HUES48 (cell line): Measurements from ENCODE around the gene TBC1D16.

Experiments used
- H3K27ac ChIP-seq: one replicate; pipeline ENCODE4 v1.7.0; 2013; ENCODE audit warnings: low read depth, low read length, inconsistent platforms
- H3K27me3 ChIP-seq: 2 replicates; pipeline ENCODE4 v1.6.1; 2013; ENCODE audit warnings: mild to moderate bottlenecking, low read length; ENCODE audit not compliant: control insufficient read depth, insufficient read depth
- H3K36me3 ChIP-seq: 2 replicates; pipeline ENCODE4 v1.6.1; 2013; ENCODE audit warnings: low read length; ENCODE audit not compliant: control insufficient read depth, insufficient read depth
- H3K4me1 ChIP-seq: 2 replicates; pipeline ENCODE4 v1.6.1; 2013; ENCODE audit warnings: mild to moderate bottlenecking, low read length; ENCODE audit not compliant: control insufficient read depth, insufficient read depth
- H3K4me3 ChIP-seq: 2 replicates; pipeline ENCODE4 v1.5.1; 2013; ENCODE audit warnings: mild to moderate bottlenecking, low read depth, low read length
- H3K9ac ChIP-seq: 2 replicates; pipeline ENCODE4 v1.6.1; 2013; ENCODE audit warnings: mild to moderate bottlenecking, low read depth, low read length, moderate library complexity
- H3K9me3 ChIP-seq: 2 replicates; pipeline ENCODE4 v1.6.1; 2013; ENCODE audit warnings: low read length; ENCODE audit not compliant: control insufficient read depth, insufficient read depth

The TBC1D16 gene

DNA sequence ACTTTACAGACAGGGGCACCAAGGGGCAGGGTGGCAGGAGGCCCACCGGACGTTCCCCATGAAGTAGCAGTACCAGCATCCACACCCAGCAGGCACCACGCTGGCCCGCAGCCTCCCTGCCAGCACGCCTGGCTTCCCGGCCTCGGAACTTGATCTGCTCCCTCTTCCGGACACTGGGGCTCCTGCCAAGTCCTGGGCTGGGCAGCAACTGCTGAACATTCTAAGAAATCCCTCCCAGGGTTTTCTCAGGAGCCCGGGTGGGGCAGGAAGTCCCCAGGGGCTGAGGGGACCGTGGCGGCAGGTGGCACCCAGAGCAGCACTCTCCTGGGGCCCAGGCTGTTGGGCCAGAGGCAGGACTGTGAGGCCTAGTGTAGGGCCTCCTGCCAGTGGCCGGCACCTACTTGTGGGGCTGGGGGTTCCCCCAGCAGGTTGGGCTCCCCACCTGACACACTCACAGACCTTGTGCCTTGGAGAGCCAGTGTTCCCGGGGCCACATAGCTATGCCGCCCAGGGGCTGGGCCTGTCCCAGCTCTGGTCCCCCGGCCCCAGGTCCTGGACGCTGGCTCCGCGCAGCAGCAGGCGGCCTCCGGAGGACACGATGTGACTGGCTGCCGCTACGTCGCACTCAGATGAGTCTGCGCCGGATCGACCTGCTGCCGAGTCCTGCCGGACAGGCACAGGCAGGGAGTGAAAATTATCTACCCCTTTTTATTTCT, 110.3 kb downstream of the TBC1D16 start:
- no peak overlapping the region for H3K9ac ChIP-seq

GRCh38 chr17:79924639-79924976, 111.1 kb downstream of the TBC1D16 start:
- Histone ChIP-seq H3K4me3 (no peak overlapping the region), H3K27ac (no peak overlapping the region), H3K9me3 (no peaks in the 10 kb centered on the region), H3K4me1 (peaks cover 10% of the 10 kb centered on the region; the same call in 1 of the 2 replicates), H3K9ac (no peak overlapping the region), H3K27me3 (peaks cover 4% of the 10 kb centered on the region), H3K36me3 (no peaks in the 10 kb centered on the region)

More for the DNA sequence above, 110.3 kb downstream of the TBC1D16 start:
- H3K36me3 ChIP-seq, result no peaks in the 10 kb centered on the region
- H3K4me1 ChIP-seq, result peaks cover 10% of the 10 kb centered on the region; the same call in 1 of the 2 replicates
- peaks cover 4% of the 10 kb centered on the region for H3K27me3 ChIP-seq
- no peak overlapping the region for H3K27ac ChIP-seq
- H3K9me3 ChIP-seq, result no peaks in the 10 kb centered on the region
- no peak overlapping the region for H3K4me3 ChIP-seq

DNA sequence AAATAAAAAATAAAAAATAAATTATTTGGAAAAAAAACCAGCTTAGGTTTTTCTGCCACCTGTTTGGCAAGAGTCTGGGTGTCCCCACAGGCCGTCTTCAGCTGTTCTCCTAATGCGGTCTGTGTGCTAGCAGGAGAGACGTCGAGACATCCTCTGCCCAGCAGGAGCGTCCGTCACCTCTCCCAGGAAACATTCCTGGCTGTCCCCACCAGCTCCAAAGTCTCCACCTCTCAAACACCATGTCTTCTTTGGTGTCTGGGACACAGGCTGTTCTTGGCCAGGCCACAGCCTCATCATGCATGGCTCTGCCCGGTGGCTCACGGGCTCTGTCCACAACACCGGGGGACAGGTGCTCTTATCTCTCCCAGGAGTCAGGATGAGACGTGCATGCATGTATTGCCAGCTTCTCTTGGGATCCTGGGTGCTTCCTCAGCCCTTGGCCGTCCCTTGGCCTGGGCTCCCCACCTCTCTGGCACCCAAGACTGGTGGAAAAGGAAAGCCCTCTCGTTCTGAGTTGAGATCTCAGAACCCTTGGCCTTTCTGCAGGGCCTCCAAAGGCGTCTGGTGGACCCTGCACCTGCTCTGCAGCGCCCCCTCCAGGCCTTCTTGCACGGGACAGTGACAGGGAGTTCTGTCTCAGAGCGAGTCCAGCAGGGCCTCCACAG, 111.6 kb downstream of the TBC1D16 start:
- no peaks in the 10 kb centered on the region for H3K9me3 ChIP-seq
- H3K36me3 ChIP-seq, result no peaks in the 10 kb centered on the region
- no peak overlapping the region for H3K4me3 ChIP-seq
- peaks cover 8% of the 10 kb centered on the region; the same call in 1 of the 2 replicates for H3K4me1 ChIP-seq
- H3K9ac ChIP-seq, result no peak overlapping the region
- peaks cover 1% of the 10 kb centered on the region for H3K27me3 ChIP-seq
- H3K27ac ChIP-seq, result no peak overlapping the region

DNA sequence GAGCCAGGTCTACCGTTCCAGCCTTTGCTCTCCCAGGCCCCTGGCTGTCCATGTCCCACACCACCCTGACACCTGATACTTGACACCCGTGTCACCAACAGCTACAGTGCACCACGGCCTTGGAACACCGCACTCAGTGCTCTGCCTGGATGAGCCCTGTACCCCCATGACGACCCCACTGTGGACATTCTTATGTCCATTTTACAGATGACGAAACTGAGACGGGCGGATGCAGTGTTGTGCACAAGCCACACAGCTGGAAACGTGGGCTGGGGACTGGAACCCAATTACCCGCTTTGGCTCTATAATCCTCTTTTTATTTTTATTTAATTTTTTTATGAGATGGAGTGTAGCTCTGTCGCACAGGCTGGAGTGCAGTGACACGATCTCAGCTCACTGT, 112.9 kb downstream of the TBC1D16 start:
- Histone ChIP-seq H3K9me3 (no peaks in the 10 kb centered on the region), H3K4me3 (no peak overlapping the region), H3K9ac (no peak overlapping the region), H3K27me3 (no peaks in the 10 kb centered on the region), H3K4me1 (0 out of 2 replicates have a peak, but pooled peaks cover 6% of the 10 kb centered on the region), H3K27ac (no peak overlapping the region), H3K36me3 (no peaks in the 10 kb centered on the region)

- H3K27me3 ChIP-seq, result no peaks in the 10 kb centered on the region
- H3K4me1 ChIP-seq, result 0 out of 2 replicates have a peak, but pooled peaks cover 6% of the 10 kb centered on the region
- no peak overlapping the region for H3K27ac ChIP-seq
- no peaks in the 10 kb centered on the region for H3K36me3 ChIP-seq
- H3K9me3 ChIP-seq, result no peaks in the 10 kb centered on the region
- no peak overlapping the region for H3K4me3 ChIP-seq
- H3K9ac ChIP-seq, result no peak overlapping the region
Observed at GRCh38 chr17:79922116-79922601, 113.5 kb downstream of the TBC1D16 start.

GRCh38 chr17:79921411-79922115, 114.1 kb downstream of the TBC1D16 start:
- no peak overlapping the region for H3K9ac ChIP-seq
- no peak overlapping the region for H3K4me3 ChIP-seq
- H3K36me3 ChIP-seq, result no peaks in the 10 kb centered on the region
- no peaks in the 10 kb centered on the region for H3K9me3 ChIP-seq
- 0 out of 2 replicates have a peak, but pooled peaks cover 5% of the 10 kb centered on the region for H3K4me1 ChIP-seq
- H3K27me3 ChIP-seq, result no peaks in the 10 kb centered on the region
- no peak overlapping the region for H3K27ac ChIP-seq

DNA sequence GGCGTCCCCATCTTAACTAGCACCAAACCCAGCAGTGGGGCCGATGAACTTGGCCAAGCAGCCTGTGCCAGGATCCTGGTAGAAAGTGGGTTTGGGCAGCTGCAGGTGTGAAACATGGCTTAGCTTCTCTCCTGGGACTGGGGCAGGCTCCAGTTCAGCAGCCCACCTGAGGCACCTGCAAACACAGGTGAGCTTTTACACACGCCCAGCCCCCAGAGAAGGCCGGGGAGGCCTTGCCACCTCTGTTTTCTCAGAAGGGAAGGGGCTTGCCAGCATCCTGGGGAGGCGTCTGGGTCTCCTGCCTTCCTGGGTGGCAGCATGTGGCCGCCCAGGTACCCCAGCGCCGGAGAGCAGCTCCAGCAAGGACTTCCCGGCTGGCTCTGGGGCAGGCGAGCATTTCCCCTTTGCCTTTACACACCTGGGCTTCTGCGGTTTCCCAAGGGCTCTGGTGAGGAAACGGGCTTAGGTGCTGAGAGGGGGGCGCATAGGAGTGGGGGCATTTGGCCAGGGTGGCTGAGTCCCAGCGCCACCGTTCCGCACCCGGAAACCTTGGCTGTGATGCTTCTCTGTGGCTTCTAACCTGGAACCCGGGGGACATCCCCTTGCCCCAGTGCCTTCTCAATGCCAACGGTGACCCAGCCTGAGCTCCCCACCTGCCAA, 114.8 kb downstream of the TBC1D16 start:
- Histone ChIP-seq H3K4me1 (peaks cover 3% of the 10 kb centered on the region; the same call in 1 of the 2 replicates), H3K9me3 (no peaks in the 10 kb centered on the region), H3K27ac (no peak overlapping the region), H3K4me3 (no peak overlapping the region), H3K36me3 (no peaks in the 10 kb centered on the region), H3K27me3 (no peaks in the 10 kb centered on the region), H3K9ac (no peak overlapping the region)

DNA sequence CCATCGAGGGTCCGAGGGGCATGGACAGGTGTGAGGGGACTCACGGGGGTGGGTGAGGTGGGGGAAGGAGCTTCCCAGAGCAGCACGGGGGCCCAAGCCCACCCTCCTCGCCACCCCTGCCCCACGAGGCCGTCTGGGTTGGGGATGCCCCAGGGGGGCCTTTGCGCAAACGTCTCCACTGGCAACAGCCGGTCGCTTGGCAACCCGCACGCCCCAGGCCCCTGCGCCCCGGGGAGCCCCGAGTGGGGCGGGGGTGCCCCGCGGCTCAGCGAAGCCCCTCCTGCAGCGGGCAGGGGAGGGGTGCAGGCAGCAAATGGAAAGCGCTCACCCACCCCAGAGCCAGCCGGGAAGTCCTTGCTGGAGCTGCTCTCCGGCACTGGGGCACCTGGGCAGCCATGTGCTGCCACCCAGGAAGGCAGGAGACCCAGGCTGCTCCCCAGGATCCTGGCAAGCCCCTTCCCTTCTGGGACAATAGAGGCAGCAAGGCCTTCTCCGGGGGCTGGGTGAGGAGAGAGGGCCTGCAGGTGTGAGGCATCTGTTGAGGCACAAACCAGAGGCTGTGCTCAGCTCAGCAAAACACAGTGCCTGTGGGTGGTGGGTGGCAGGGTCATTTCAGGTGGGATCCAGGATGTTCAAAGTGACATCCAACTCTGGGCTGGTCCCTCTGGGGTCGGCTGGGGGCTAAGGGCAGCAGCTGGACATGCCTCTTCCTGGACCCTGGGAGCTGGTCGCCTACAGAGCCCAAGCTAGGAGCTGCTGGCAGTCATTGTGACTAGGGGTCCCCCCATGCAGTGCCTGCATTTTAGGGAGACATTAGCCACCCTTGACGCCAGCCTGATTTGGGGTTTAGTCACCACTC, 115.6 kb downstream of the TBC1D16 start:
- Histone ChIP-seq H3K27ac (no peak overlapping the region), H3K4me3 (no peak overlapping the region), H3K9ac (no peak overlapping the region), H3K4me1 (peaks cover 5% of the 10 kb centered on the region; the same call in 1 of the 2 replicates), H3K9me3 (no peaks in the 10 kb centered on the region), H3K27me3 (no peaks in the 10 kb centered on the region), H3K36me3 (no peaks in the 10 kb centered on the region)

DNA sequence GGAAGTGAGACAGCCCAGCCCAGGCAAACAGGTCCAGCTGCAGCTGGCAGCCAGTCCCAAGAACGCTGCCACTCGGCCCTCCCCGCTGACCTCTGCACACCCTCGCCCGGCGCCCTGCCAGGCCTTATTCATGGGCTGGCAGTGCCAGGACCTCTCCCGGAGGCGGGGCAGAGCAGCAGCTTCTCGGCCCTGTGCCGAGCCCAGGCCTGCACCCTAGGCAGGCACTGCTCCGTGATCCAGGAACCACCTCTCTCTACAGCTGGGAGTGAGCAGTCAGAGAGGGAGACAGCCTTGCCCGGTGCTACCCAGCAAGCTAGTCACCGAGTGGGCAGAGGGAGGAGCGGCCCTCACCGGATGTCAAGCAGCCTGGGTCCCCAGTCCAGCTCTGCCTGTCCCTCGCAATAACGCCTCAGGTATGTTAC, 116.5 kb downstream of the TBC1D16 start:
- Histone ChIP-seq H3K9me3 (no peaks in the 10 kb centered on the region), H3K27me3 (no peaks in the 10 kb centered on the region), H3K4me1 (peaks cover 5% of the 10 kb centered on the region; the same call in 1 of the 2 replicates), H3K36me3 (no peaks in the 10 kb centered on the region), H3K4me3 (no peak overlapping the region), H3K27ac (no peak overlapping the region), H3K9ac (no peak overlapping the region)

GRCh38 chr17:79918581-79919163, 117.0 kb downstream of the TBC1D16 start:
- H3K27ac ChIP-seq, result no peak overlapping the region
- H3K27me3 ChIP-seq, result no peaks in the 10 kb centered on the region
- H3K9ac ChIP-seq, result no peak overlapping the region

More at GRCh38 chr17:79918581-79919163, 117.0 kb downstream of the TBC1D16 start:
- Histone ChIP-seq H3K36me3 (no peaks in the 10 kb centered on the region), H3K4me1 (peaks cover 5% of the 10 kb centered on the region; the same call in 1 of the 2 replicates), H3K4me3 (no peak overlapping the region), H3K9me3 (no peaks in the 10 kb centered on the region)
